HG02588 (cell line): ENCODE data around the gene L3MBTL4.
A peak's percentile ranks its signal among the peaks of the same experiment; 100 is the strongest.
"Not testable (repeated sequence)": the region's sequence is repeated elsewhere in the genome, so short reads cannot be mapped to it uniquely, and the experiment has no call there.

Experiments used
- ATAC-seq: cut with Tn5 transposase; IDR thresholded peaks from one replicate; pipeline ENCODE4 v1.9.1; 2021; ENCODE audit warnings: mild to moderate bottlenecking, moderate library complexity; ENCODE audit not compliant: unreplicated experiment

The L3MBTL4 gene

DNA sequence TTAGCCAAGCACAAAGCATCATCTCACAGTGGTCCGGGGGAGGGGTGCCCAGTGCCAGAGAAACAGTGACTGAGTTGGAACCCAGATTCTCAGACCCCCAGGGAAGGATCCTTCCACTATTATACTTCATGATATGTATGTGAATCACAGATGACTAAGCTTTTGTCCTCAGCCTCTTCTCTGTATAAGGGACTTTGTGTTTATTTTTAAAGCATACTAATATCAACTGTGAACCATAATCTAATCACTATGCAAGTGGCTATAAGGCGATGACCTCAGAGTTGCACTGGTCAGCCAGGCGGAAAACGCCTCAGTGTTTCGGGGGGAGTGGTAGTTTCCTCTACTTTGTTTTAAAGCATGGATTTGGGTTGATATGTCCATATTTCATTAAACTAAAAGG, 359.0 kb downstream of the L3MBTL4 start:
- no peak for ATAC-seq

DNA sequence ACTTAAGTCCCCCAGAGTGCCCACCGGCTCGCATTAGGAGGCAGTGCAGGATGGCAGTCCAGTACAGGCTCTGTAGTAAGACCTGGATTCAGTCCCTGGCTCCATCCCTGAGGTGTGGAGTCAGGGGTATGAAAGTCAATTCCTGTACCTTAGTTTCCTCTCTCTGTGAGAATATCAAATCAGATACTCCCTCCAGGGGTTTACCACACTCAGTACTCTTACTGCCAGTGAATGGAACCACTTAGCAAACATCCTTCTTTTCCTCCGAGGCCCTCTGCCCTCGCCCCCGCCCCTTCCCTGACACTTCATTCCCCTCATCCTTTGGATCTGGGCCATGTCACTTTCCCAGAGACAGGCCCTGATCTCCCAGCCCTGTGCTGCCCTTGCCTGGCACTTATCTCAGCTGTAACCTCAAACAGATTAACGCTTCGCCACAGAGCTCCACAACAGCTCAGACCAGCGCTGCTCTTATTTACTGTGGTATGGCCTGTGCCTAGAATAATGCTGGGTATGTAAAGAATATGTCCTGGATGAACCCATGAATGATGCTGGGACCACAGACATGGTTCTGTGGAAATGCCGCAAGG, 360.4 kb downstream of the L3MBTL4 start:
- ATAC-seq = no peak

DNA sequence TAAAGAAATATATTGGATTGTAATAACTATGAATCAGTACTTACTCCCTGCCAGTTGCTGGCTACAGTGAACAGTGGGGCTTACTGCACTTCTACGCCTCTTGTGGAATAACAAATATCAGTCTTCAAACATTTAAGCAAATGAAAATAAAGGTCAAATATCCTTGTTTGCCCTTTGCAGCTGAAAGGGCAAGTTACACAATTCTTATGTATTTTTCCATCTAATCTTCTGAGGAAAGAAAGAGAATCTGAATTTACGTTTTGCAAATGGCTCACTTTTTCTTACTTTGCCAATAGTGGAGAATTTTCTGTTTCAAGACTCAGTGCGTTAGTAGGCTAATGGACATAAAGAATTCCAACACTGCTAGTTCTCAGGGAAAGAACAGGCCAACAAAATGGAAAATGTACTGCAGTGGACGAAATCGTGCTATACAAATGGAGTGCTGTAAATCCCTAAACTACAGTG, 362.2 kb downstream of the L3MBTL4 start:
- ATAC-seq = no peak

DNA sequence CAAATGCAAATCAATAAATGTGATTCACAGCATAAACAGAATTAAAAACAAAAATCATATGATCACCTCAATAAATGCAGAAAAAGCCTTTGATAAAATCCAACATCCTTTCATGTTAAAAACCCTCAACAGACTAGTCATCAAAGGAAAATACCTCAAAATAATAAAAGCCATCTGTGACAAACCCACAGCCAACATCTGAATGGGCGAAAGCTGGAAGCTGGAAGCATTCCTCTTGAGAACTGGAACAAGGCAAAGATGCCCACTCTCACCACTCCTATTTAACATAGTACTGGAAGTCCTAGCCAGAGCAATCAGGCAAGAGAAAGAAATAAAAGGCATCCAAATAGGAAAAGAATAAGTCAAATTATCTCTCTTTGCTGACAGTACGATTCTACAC, 367.1 kb downstream of the L3MBTL4 start:
- not testable (repeated sequence) for ATAC-seq

DNA sequence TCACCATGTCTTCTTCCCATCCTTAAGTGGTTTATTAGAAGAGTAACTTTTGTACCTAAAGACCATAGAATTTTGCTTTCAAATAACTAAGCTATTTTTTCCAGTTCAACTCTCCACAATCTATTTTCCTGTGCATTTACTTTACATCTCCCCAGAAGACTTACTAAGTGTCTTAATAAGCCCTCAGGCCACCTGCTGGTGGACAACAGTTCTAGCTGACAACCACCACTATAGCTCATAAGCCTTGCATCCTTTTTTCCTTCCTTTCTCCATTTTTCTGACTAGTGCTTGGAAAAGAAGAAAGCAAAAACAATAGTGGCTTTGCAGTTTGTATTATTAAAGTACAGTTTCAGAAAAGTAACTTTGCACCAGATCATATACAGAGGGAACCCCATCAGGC, 369.9 kb downstream of the L3MBTL4 start:
- ATAC-seq = no peak

DNA sequence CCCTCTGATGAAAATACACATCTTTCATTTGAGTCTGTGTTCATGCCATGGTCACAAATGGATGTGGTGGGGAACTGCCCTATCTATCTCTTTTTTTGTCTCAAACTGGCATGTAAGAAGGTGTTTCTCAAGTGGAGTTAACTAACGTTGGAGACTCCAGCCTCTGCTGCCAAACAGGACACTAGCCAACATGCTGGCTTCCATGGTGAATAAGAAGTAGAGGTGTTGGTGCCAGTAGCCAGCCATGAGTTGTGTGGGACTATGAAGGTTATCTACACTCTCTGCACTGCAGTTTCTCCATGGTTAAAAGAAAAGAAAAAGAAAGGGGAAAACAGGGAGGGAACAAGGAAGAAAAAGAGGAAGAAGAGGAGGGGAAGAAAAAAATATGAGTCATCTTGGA, 370.4 kb downstream of the L3MBTL4 start:
- no peak for ATAC-seq

DNA sequence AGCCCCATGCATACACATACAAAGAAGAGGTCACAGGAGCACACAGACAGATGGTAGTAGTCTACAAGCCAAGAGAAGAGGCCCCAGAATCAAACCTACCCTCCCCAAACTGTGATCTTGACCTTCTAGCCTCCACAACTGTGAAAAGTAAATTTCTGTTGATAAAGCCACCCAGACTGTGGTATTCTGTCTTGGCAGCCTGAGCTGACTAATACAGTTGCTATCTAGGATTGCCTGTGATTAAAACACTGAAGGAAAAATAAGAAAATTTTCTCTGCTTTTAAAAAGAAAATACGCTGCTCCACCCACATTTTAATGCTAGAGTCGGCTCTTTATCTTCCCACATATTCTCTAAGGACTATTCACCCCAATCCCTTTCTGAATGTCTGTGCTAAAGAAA, 375.7 kb downstream of the L3MBTL4 start:
- ATAC-seq = no peak

DNA sequence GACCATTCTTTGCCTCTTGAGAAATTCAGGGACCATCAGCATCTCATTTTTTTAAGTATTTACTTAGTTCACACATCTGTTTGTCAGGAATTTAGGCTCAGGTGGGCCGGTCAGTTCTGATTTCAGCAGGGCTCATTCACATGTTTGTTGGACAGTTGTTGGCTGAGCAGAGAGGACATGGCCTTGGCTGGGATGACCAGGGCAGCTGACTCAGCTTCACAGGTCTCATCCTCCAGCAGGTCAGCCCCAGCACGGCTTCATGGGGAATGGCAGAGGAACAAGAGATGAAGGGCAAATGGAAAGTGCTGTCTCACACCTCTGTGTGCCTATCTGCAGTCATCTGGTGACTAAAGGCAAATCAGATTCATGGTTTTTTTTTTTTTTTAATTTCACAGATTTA, 383.3 kb downstream of the L3MBTL4 start:
- no peak for ATAC-seq

DNA sequence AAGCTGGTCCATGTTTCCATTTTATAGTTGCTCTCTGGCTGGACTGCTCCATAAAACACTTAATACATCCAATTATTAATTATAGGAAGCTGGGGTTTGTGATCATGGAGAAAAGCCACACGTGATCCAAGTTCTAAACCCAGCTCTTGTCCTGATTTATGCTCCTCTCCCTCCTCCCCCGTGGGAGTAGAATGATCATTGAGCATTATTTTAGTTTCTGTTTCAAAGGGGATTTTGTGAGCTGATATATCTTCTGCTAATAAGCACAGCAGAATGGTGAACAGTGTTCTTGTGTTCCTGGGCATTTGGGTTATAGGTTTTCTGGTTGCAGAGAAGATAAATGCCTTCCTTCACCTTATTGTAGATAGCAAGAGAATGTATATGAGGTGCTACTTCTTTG, 383.7 kb downstream of the L3MBTL4 start:
- ATAC-seq = no peak

DNA sequence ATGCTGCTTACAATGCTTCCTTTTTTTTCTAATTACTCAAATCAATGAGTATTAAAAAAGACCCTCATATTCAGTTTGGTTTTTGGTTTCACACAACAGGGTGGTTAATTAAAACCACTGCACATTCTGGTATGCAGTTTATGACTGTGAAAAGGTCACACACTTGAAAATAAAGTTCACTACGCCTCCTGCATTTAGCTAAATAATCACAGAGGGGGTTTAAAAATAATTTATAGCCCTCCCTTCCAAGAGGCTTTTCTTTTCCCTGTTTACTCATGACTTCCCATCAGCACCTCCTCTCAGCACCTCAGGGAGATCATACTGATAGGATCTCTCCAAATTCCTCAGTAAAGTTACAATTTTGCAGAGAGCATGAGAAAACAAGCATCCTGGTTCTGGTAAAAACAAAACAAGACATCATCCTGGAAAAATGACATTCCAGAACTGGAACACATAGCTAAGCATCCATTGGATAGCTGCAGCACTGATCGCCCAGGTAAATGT, 389.9 kb downstream of the L3MBTL4 start:
- ATAC-seq = no peak

DNA sequence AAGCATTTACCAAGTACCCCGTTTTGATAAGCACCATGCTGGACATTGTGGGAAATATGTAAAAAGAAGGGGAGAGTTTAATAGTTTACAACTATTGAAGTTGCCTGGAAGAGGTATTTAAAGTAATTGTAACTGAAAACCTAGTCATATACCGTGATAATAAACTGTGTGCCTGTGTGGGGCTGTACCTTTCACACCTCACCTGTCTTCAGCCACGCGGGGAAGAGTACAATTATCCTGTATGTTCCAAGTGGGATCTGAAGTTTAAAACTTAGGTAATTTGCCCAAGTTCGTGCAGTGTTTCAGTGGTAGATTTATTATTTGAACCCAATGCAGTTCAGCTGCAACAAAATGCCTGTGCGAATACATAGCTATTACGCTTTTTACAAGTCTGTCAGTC, 391.2 kb downstream of the L3MBTL4 start:
- ATAC-seq = no peak

DNA sequence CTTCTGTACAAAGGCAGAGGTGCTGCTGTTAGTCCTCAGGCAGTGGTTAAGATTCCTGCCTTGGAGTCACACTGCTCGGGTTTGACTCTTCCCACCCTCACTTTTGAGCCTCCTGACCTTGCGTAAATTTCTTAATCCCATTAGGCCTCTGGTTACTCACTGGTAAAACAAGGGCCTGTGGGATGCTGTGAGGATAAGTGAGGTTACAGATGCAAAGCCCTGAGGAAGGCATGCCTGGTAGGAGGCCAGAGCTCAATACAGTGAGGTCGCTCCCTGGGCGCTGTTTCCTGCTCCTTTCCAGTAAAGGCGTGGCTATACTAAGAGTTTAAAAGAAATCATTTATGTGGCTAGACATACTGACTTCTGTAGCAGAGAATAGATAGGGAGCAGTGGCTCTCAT, 391.9 kb downstream of the L3MBTL4 start:
- ATAC-seq = no peak

DNA sequence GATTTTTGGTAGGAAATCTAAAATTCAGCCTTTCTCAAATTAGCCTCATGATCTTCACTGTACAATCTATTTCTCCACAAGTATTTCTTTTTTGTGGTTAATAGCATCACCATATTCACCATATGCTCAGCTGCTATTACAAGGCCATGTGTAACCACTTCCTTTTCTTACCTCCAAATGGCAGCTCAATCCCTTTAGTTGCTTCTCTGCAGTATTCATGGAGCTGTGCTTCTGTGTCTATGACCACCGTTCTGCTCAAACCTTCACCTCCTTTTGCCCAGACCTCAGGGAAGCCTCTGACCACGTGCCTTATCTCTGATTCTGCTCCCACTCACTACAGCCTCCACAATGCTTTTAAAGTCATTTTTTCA, 392.7 kb downstream of the L3MBTL4 start:
- no peak for ATAC-seq

DNA sequence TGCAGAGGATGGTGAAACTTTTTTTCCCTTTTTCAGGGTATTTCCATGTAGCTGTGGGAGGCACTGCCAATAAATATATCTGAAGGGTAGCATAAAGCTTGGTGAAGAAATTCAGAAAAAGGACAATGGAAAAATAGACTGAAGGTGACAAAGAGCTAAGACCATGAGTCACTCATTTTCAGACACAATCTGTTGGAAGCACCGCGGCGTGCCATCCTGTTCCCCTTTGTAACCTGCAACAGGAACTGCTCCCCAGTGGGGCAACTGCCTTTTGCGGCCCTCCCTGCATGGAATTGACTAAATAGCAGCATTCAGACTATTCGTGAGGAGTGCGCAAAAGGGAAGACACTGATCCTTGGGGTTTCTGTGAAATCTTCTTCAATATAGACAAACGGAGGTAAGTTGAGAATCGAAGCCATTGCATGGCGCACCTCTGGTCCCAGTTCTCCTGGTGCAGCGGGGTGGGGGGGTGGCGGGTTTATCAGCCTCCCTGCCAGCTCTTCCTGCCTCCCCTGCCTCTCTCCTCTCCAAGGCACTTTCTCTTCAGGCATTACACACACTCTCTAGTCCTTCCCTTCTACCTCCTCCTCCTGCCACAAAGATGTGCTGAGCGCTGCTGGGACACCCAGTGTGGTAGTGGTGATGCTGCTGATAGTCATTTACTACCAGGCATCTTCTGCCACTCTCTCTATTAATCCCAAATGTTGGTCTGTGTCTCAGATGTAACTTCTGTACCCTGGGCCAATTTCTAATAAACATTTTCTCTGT, 393.2 kb downstream of the L3MBTL4 start:
- no peak for ATAC-seq

DNA sequence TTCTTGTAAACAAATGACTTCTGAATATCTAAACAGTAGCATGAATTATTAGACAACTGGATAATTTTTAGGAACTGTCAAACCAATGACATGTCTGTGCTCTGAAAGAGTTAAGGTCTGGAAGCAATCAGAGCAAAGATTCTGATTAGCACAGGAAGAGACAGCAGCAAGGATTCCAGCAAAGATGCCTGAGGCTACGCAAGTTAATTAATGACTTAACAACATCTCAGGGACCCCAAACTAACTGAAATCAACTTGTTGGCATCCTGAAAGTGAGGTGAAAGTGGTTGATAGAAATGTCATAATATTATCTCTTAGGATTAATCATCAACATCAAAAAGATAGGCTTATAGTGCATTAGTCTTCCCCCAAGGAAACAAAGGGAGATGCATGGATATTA, 396.0 kb downstream of the L3MBTL4 start:
- ATAC-seq = no peak

DNA sequence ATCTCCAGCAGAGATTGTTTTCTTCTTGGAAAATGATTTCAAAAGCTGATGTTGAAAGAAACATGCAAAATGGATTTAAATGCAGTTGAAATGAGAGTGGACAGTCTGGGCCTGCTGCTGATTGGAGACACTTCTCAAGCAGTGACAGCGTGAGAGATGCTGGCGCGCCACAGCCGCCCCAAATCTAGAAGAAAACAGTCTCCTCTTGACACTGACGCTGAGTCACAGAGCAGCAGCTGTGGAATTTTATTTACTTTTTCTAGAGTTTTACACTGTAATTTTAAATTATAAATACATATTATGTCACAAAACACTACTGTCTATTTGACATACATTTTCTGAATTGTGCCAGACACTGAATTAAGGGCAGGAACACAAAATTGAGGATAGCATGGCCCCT, 397.5 kb downstream of the L3MBTL4 start:
- no peak for ATAC-seq

DNA sequence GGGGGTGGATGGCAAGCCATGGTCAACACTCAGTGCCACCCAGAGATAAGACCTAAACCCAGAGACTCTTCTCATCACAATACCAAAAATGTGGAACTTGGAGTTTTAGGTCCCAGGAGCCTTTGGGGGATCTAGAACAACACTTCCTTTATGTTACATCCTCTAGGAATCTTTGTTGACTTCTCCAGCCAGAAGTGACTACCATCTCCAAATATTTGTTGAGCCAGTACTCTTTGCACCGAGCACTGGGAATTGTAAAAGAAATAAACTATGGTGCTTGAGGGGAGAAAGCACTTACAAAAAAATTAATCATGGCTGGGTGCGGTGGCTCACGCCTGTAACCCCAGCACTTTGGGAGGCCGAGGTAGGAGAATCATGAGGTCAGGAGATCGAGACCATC, 399.3 kb downstream of the L3MBTL4 start:
- no peak for ATAC-seq

DNA sequence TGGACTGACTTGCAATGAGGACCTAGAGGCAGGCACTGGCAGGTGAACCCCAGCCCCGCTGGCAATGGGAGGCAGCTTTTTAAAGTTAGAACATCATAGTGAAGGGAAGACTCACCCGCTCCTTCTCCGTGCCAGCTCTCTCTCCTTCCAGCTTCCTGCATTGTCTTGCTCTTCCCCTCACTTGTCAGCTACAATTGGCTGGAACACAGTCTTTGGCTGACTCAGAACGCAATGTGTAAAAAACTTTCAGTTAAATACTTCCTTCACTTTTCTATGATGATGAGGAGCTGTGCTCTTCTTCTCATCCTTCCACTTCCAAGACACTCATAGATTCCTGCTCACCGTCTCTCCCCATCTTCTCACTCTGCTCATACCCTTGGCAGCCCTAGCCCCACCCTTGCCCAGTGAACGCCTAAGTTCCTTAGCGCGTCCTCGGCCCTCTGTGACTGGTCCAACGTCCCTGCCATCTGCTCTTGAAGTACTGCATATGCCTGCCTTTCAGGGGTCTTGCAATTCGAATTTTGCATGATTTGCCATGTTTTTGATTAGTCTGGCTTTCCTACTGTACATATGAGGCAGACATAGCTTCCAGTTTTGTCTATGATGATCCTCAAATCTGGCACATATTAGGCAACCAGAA, 401.4 kb downstream of the L3MBTL4 start:
- no peak for ATAC-seq

DNA sequence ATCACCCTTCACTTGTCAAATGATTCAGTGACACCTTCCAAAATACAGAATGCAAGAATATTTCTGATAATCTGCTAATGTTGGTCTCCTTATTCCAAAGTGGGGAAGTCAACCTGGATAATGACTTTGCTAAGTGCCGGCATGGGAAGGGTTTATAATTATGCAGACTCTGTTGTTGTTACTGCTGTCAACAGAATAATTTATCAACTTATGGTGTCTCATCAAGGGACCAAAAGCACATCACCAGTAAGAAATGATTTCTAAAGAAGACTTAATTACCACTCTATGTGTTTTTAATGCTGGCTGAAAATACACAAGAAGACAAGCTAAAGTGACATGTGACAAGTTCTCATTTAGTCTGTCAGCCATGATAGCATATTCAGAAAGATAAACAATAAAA, 403.8 kb downstream of the L3MBTL4 start:
- ATAC-seq = no peak

DNA sequence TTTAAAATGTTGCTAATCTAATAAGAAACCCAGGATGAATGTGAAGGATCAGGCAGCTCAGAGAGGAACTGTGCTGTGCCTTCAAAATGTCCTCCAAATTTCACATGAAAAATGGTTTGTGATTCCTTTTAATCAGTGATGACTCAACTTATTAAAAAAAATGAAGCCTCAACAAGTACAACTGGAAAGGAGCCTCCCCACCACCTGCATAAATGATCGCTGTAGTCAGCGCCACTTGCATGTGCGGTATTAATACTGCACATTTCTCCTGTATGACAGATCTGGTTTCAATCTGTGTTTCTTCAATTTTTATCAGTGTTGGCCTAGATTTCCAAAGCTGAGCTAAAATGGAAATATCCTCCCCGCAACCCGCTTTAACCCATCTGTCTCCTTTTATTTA, 404.4 kb downstream of the L3MBTL4 start:
- no peak for ATAC-seq

DNA sequence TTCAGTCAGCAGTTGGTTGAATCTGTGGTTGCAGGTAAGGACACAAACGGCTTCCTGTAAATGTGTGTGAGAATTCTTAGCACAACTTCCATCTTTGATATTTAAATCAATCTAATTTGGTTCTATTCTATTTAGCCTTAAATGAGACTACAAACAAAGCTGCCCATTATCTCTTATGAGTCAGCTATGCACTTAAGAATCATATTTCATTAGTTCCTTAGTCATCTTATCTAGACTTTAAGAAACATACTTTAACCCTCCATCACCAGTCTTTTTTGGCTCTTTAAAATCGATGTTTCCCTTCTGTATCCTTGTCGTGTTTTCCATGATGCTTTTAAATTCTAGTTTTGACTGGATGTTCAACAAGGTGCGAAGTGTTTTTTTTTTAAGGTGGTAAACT, 405.0 kb downstream of the L3MBTL4 start:
- ATAC-seq = no peak

DNA sequence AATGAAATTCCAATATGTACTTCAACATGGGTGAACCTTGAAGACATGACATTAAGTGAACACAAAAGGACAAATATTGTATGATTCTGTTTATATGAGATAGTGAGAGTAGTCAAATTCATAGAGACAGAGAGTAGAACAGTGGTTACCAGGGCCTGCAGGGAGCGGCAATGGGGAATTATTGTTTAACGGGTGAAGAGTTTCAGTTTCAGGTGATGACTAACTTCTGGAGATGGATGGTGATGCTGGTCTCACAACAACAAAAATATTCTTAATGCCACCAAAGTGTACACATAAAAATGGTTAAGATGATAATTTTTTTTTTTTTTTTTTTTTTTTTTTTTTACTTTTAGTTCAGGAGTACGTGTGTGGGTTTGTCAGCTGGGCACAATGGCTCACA, 410.0 kb downstream of the L3MBTL4 start:
- peak; percentile 99 for ATAC-seq
